COLO668 (cell line): Measurements from ENCODE around the gene RING1.

Experiments
- DNase-seq: peaks from one replicate; lab custom pipeline; 2025; ENCODE audit not compliant: unreplicated experiment; lab: John Stamatoyannopoulos, UW

Gene RING1

GRCh38 chr6:33208091-33208967, at the start of gene RING1:
Gene RING1 (plus strand): TSS chr6:33208500. CDS start chr6:33208823, 323 bp downstream.
- peak; percentile 81 for DNase-seq

GRCh38 chr6:33160096-33160495, 48.2 kb upstream of the RING1 start:
- no peak for DNase-seq

- DNase-seq: no peak
These were observed 47.5 kb upstream of the RING1 start for GRCh38 chr6:33160728-33161344.

- DNase-seq: peak; percentile 42
These were observed 46.7 kb upstream of the RING1 start for GRCh38 chr6:33161354-33162331.

- no peak for DNase-seq
These were observed 44.8 kb upstream of the RING1 start for GRCh38 chr6:33163540-33163939.

GRCh38 chr6:33164176-33164575, 44.1 kb upstream of the RING1 start:
- no peak for DNase-seq

- no peak for DNase-seq
These were observed 43.5 kb upstream of the RING1 start for GRCh38 chr6:33164665-33165373.

GRCh38 chr6:33165581-33166258, 42.6 kb upstream of the RING1 start:
- DNase-seq: no peak

- DNase-seq: no peak
These were observed 41.9 kb upstream of the RING1 start for GRCh38 chr6:33166363-33166762.

- no peak for DNase-seq
These were observed 41.5 kb upstream of the RING1 start for GRCh38 chr6:33166811-33167210.

GRCh38 chr6:33167374-33168283, 40.7 kb upstream of the RING1 start:
- DNase-seq: no peak

GRCh38 chr6:33168284-33168601, 40.1 kb upstream of the RING1 start:
- DNase-seq: no peak

GRCh38 chr6:33168639-33169038, 39.7 kb upstream of the RING1 start:
- DNase-seq: no peak

GRCh38 chr6:33169291-33170175, 38.8 kb upstream of the RING1 start:
- no peak for DNase-seq

- DNase-seq: no peak
These were observed 37.9 kb upstream of the RING1 start for GRCh38 chr6:33170176-33171015.

- DNase-seq: no peak
These were observed 37.1 kb upstream of the RING1 start for GRCh38 chr6:33171016-33171879.
